Neural progenitor cell (in vitro differentiated cells): ENCODE results near the gene IP6K1. TPM values are rescaled to one million over a fixed set of nuclear protein-coding genes. Genes with fewer than 3 reads are reported as not detected.

ENCODE experiments used
- DNase-seq: peaks from one replicate; pipeline ENCODE4 v3.0.0-alpha.2; 2016; ENCODE audit warnings: low spot score
- H2AFZ ChIP-seq: fragments of 200-600 bp; sonication (generic); replicated peaks from 2 replicates; pipeline ENCODE4 v1.6.1; 2016; ENCODE audit warnings: antibody characterized with exemption
- H3F3A ChIP-seq: fragments of 200-600 bp; sonication (generic); 2 replicates; pipeline ENCODE4 v1.6.1; 2016; ENCODE audit warnings: antibody characterized with exemption, low read depth
- H3K27ac ChIP-seq: fragments of 200-600 bp; sonication (generic); 2 replicates; pipeline ENCODE4 v1.5.1; 2016; ENCODE audit warnings: mild to moderate bottlenecking
- H3K27me3 ChIP-seq: fragments of 200-600 bp; sonication (generic); 2 replicates; pipeline ENCODE4 v1.6.1; 2016; ENCODE audit warnings: mild to moderate bottlenecking, moderate library complexity
- H3K36me3 ChIP-seq: fragments of 200-600 bp; sonication (generic); 2 replicates; pipeline ENCODE4 v1.5.1; 2016
- H3K4me1 ChIP-seq: fragments of 200-600 bp; sonication (generic); 2 replicates; pipeline ENCODE4 v1.6.1; 2016; ENCODE audit warnings: mixed run types
- H3K4me2 ChIP-seq: fragments of 200-600 bp; sonication (generic); 2 replicates; pipeline ENCODE4 v1.6.1; 2016
- H3K4me3 ChIP-seq: fragments of 200-600 bp; sonication (generic); 2 replicates; pipeline ENCODE4 v1.5.1; 2016
- H3K79me2 ChIP-seq: fragments of 200-600 bp; sonication (generic); 2 replicates; pipeline ENCODE4 v1.6.1; 2016; ENCODE audit warnings: low read depth
- H3K9ac ChIP-seq: fragments of 200-600 bp; sonication (generic); 2 replicates; pipeline ENCODE4 v1.6.1; 2016
- H3K9me3 ChIP-seq: fragments of 200-600 bp; sonication (generic); 2 replicates; pipeline ENCODE4 v1.5.1; 2016; ENCODE audit warnings: low read depth
- H4K20me1 ChIP-seq: fragments of 200-600 bp; sonication (generic); 2 replicates; pipeline ENCODE4 v1.6.1; 2016; ENCODE audit warnings: low read depth
- H3K27ac Mint-ChIP-seq: 3 replicates; pipeline ENCODE4 v1.8.0; 2021; ENCODE audit warnings: mixed read lengths
- H3K27me3 Mint-ChIP-seq: 2 replicates; pipeline ENCODE4 v1.8.0; 2022; ENCODE audit warnings: low read depth, mild to moderate bottlenecking, inconsistent platforms, moderate library complexity, mixed read lengths; ENCODE audit not compliant: insufficient read depth
- H3K36me3 Mint-ChIP-seq: 3 replicates; pipeline ENCODE4 v1.8.0; 2021; ENCODE audit warnings: mixed read lengths
- H3K4me1 Mint-ChIP-seq: 3 replicates; pipeline ENCODE4 v1.8.0; 2021; ENCODE audit warnings: mixed read lengths
- H3K4me3 Mint-ChIP-seq: 3 replicates; pipeline ENCODE4 v1.8.0; 2021; ENCODE audit warnings: mild to moderate bottlenecking, moderate library complexity, mixed read lengths
- H3K9me3 Mint-ChIP-seq: 3 replicates; pipeline ENCODE4 v1.8.0; 2020; ENCODE audit warnings: mixed read lengths
- EZH2 ChIP-seq: fragments of 200-600 bp; sonication (generic); IDR thresholded peaks from 2 replicates; pipeline ENCODE4 v1.6.1; 2017; ENCODE audit warnings: antibody characterized with exemption, mild to moderate bottlenecking, moderate library complexity
- EZH2phosphoT487 ChIP-seq: fragments of 200-600 bp; sonication (generic); IDR thresholded peaks from 2 replicates; pipeline ENCODE4 v1.6.1; 2017; ENCODE audit warnings: antibody characterized with exemption
- total RNA-seq: library from RNA; depleted of rRNA; stranded (reverse); fragments of >200 nt; gene quantifications from 2 replicates; pipeline ENCODE4 v1.2.3, GENCODE V29; 2015; ENCODE audit warnings: low replicate concordance
- TF ChIP-seq, protein P1 (sequence below): fragments of 200-600 bp; sonication (generic); IDR thresholded peaks from 2 replicates; pipeline ENCODE4 v1.5.1; 2017; ENCODE audit warnings: antibody characterized with exemption, mild to moderate bottlenecking

IP6K1 gene
- total RNA-seq, 1 donor from 2014 or later: 26.3 TPM

DNA sequence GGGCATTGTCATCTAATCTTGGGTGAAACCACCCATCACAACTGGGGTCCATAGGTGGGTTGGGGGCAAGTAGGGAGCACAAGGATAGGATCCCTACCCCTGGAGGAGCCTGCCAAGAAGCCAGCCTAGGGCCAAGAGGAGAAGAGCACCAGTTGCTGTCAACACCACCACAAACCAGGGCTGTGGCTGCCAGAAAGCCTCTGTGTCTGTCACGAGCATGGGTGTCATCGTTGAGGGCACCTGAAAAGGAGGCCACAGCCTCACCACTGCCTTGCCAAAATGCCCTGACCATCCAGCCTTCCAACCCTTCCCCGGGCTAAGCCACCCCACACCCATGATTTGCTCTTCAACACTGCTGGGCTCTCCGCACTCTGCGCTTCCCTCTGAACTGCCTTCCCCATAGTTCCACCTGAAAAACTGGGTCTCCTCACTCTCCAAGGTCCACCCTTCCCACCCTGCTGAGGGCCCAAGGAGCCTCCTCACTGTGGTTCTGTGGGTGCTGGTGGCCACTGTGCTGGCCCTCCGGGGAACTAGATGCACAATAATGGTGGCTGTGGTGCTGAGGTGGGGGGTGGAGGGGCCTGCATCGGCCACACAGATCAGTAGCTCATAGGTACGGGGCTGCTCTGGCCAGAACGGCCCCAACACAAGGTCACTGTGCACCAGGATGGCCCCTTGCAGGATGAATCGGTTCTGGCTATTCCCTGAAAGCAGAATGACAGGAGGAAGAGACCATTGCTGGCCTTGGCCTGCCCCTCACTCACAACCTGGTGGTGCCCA, 6.2 kb upstream of the IP6K1 start:
- Mint-ChIP-seq H3K27ac (peak overlapping the region; percentile 34), H3K4me1 (peaks cover 16% of the 10 kb centered on the region), H3K27me3 (peaks cover 18% of the 10 kb centered on the region), H3K4me3 (no peak overlapping the region), H3K9me3 (no peaks in the 10 kb centered on the region), H3K36me3 (no peaks in the 10 kb centered on the region)
- H3K27ac ChIP-seq: no peak overlapping the region
- no peak overlapping the region for H3K4me2 ChIP-seq
- H3F3A ChIP-seq: no peaks in the 10 kb centered on the region
- no peak for TF ChIP-seq EZH2phosphoT487
- TF ChIP-seq EZH2: no peak
- TF ChIP-seq, protein P1, sequence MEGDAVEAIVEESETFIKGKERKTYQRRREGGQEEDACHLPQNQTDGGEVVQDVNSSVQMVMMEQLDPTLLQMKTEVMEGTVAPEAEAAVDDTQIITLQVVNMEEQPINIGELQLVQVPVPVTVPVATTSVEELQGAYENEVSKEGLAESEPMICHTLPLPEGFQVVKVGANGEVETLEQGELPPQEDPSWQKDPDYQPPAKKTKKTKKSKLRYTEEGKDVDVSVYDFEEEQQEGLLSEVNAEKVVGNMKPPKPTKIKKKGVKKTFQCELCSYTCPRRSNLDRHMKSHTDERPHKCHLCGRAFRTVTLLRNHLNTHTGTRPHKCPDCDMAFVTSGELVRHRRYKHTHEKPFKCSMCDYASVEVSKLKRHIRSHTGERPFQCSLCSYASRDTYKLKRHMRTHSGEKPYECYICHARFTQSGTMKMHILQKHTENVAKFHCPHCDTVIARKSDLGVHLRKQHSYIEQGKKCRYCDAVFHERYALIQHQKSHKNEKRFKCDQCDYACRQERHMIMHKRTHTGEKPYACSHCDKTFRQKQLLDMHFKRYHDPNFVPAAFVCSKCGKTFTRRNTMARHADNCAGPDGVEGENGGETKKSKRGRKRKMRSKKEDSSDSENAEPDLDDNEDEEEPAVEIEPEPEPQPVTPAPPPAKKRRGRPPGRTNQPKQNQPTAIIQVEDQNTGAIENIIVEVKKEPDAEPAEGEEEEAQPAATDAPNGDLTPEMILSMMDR: no peak
- H3K4me3 ChIP-seq: no peak overlapping the region
- no peak for DNase-seq
- no peaks in the 10 kb centered on the region for H3K27me3 ChIP-seq
- H3K9me3 ChIP-seq: no peaks in the 10 kb centered on the region
- H3K9ac ChIP-seq: no peak overlapping the region
- no peaks in the 10 kb centered on the region for H3K4me1 ChIP-seq
- no peaks in the 10 kb centered on the region for H3K79me2 ChIP-seq
- H3K36me3 ChIP-seq: no peaks in the 10 kb centered on the region
- no peak overlapping the region for H2AFZ ChIP-seq
- H4K20me1 ChIP-seq: no peaks in the 10 kb centered on the region

DNA sequence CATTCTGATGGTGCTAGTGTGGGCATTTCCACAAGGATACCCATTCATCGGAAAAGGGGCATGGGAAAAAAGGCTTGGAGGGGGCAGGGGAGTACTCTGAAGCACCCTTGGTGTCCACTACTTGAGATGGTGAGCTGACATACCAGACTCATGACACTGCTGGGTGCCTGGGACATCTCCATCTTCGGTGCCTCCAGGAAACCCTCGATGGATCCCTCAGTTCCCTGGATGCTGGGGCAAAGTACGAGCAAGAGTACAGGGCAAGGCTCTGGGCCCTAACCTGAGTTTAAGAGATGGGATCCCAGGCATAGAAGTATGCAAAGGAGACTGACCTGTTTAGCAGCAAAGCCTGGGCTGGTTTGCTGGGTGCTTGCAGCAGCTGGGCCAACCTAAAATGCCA, 5.2 kb upstream of the IP6K1 start:
- no peaks in the 10 kb centered on the region for H3K4me1 ChIP-seq

DNA sequence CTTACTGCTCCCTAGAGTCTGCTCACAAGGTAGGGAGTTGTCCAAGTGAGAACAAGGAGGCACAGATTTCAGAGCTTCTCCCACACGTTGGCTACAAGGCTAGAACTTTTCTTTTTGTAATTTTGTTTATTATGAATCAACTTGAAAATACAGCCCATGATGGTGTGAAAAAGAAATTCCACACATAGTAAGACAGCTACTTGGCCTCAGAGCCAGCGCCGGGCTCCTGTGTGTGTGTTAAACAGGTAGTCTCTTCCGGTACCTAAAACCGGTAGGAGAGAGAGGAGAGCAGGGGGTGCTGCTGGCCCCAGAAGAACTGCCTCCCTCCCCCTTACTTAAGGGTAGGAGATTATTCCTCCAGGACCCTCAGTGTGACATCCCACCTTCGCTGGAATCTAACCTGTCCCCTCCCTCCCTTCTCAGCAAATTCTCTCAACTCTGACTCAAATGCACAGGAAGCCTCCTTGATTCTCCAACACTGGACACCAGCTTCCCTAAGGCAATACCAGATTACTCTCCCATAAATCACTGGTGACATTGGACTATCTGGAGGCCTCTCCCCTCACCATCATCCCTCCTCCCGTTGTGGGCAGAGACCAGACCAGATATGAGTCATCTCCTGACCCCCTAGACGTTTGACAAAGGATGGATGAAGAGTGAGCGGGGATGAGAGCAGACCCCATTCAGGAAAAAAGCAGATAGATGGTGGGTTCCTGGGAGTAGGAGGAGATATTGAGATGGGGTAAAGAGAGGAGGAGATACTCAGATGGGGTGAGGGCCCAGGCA, 4.5 kb upstream of the IP6K1 start:
- Histone ChIP-seq H4K20me1 (no peaks in the 10 kb centered on the region), H3K4me1 (no peaks in the 10 kb centered on the region), H3K36me3 (no peaks in the 10 kb centered on the region), H3K9me3 (no peaks in the 10 kb centered on the region), H3K79me2 (peaks cover 5% of the 10 kb centered on the region), H2AFZ (no peak overlapping the region), H3K27me3 (no peaks in the 10 kb centered on the region), H3K4me2 (no peak overlapping the region), H3K9ac (no peak overlapping the region), H3F3A (peaks cover 5% of the 10 kb centered on the region), H3K27ac (no peak overlapping the region), H3K4me3 (no peak overlapping the region)
- Mint-ChIP-seq H3K27me3 (peaks cover 13% of the 10 kb centered on the region), H3K4me1 (peaks cover 24% of the 10 kb centered on the region), H3K9me3 (no peaks in the 10 kb centered on the region), H3K36me3 (no peaks in the 10 kb centered on the region), H3K27ac (no peak overlapping the region), H3K4me3 (peak overlapping the region; percentile 7)
- TF ChIP-seq EZH2 (no peak), EZH2phosphoT487 (no peak)
- TF ChIP-seq, protein P1: no peak
- no peak for DNase-seq

More for the DNA sequence above, 5.2 kb upstream of the IP6K1 start:
- H3K27ac Mint-ChIP-seq: no peak overlapping the region
- no peaks in the 10 kb centered on the region for H3K36me3 ChIP-seq
- H3K4me1 Mint-ChIP-seq: peaks cover 23% of the 10 kb centered on the region
- no peak overlapping the region for H3K9ac ChIP-seq
- no peaks in the 10 kb centered on the region for H3K9me3 Mint-ChIP-seq
- H3K4me3 ChIP-seq: no peak overlapping the region
- H3K27me3 ChIP-seq: no peaks in the 10 kb centered on the region
- no peaks in the 10 kb centered on the region for H3K79me2 ChIP-seq
- no peaks in the 10 kb centered on the region for H3K9me3 ChIP-seq
- peaks cover 18% of the 10 kb centered on the region for H3K27me3 Mint-ChIP-seq
- no peak overlapping the region for H2AFZ ChIP-seq
- H3K36me3 Mint-ChIP-seq: no peaks in the 10 kb centered on the region
- DNase-seq: no peak
- peaks cover 5% of the 10 kb centered on the region for H3F3A ChIP-seq
- no peaks in the 10 kb centered on the region for H4K20me1 ChIP-seq
- H3K4me3 Mint-ChIP-seq: no peak overlapping the region
- no peak overlapping the region for H3K4me2 ChIP-seq
- no peak overlapping the region for H3K27ac ChIP-seq
- no peak for TF ChIP-seq EZH2phosphoT487
- TF ChIP-seq, protein P1: no peak
- TF ChIP-seq EZH2: no peak
